ENCODE data around the gene MAPT.

MAPT gene

DNA sequence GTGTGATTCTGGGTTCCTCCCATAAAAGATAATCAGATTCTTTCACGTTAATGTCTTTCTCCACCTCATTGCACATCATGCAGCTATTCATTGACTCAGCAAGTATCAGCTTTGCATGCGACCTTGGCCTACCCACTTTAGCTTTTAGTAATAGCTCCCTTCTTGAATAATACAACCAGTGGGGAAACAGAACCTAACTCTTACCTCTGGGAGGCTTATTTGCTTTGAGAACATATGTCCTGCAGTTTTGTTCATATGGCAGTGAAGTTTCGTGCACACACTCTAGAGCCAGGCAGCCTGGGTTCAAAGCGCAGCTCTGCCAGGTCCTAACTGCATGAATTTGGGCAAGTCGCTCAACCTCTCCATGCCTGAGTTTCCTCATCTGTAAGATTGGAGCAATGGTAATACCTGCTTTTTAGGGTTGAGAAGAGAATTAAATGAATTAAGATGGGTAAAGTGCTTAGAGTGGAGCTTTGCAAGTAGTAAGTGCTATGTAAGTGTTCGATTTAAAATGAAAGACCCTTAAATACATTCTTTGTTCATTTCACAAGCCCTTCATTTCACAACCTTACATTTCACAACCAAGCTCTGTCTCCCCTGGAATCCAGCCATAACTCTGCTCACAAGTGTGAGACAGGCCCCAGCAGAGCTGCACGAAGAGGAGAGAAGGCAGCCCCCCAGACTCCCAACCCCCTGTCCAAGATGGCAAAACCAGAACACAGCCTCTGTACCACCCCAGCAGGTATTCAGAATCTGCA is 29.3 kb downstream of the MAPT start:
- in situ Hi-C loops (cut with HindIII; ENCODE audit: low pct_ligation_motif_present, low sequenced_read_pairs) = no loop called here

DNA sequence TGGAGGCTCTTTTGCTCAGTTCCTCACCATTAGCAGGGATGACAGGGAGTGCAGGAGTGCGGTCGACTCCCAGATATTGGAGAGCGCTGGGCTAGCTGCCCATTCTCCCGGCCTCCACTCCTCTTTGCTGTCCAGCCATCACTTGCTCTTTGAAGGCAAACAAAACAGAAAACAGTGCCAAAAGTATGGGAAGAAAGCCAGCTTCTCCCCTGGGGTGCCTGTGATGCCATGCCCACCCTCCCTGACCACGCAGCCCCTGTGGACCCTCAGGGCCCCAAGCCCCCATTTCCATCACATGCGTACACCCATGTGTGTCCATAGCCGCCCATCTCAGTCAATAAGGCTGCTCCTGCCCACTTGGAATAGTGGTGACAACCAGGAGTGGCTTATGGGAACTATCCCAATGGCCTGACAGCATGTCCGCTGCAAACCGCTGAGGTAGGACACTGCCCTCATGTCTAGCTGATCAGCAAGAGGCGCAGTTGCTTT is 30.0 kb downstream of the MAPT start:
- TF ChIP-seq, protein P1, sequence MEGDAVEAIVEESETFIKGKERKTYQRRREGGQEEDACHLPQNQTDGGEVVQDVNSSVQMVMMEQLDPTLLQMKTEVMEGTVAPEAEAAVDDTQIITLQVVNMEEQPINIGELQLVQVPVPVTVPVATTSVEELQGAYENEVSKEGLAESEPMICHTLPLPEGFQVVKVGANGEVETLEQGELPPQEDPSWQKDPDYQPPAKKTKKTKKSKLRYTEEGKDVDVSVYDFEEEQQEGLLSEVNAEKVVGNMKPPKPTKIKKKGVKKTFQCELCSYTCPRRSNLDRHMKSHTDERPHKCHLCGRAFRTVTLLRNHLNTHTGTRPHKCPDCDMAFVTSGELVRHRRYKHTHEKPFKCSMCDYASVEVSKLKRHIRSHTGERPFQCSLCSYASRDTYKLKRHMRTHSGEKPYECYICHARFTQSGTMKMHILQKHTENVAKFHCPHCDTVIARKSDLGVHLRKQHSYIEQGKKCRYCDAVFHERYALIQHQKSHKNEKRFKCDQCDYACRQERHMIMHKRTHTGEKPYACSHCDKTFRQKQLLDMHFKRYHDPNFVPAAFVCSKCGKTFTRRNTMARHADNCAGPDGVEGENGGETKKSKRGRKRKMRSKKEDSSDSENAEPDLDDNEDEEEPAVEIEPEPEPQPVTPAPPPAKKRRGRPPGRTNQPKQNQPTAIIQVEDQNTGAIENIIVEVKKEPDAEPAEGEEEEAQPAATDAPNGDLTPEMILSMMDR (IDR thresholded peaks at IDR 0.05; ENCODE audit: low read depth, low read length, missing control alignments) = no peak
- Histone ChIP-seq H3K36me3 (replicated peaks) (no peaks in the 10 kb centered on the region), H3K27ac (no peak overlapping the region), H3K4me3 (ENCODE audit: low read depth, low read length) (no peak overlapping the region), H3K27me3 (replicated peaks) (no peaks in the 10 kb centered on the region)
- DNase-seq = no peak
- in situ Hi-C loops (cut with HindIII; ENCODE audit: low pct_ligation_motif_present, low sequenced_read_pairs) = no loop called here

More for the DNA sequence above, 29.3 kb downstream of the MAPT start:
- Histone ChIP-seq H3K27ac (no peak overlapping the region), H3K36me3 (replicated peaks) (no peaks in the 10 kb centered on the region), H3K27me3 (replicated peaks) (no peaks in the 10 kb centered on the region), H3K4me3 (ENCODE audit: low read depth, low read length) (no peak overlapping the region)
- no peak for DNase-seq
- TF ChIP-seq, protein P1 (IDR thresholded peaks at IDR 0.05; ENCODE audit: low read depth, low read length, missing control alignments) = no peak

DNA sequence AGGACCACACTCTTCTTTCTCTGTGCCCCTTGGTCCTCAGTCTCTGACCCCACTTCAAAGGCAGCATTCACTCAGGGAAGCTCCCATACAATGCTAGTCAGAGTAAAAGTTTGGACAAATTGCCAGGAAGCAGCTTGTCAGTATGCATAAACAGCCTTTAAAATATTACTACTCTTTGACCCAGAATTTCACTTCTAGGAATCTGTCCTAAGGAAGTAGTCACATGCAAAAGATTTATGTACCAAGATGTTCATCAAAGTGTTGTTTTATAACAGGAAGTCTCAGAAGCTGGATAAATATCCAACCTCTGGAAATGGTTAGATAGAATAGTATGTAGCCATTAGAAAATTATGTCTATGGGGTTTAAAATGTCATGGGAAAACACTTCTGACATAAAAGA is 31.0 kb downstream of the MAPT start:
- H3K27ac ChIP-seq = no peak overlapping the region
- H3K27me3 ChIP-seq (replicated peaks) = no peaks in the 10 kb centered on the region
- DNase-seq = no peak
- no peaks in the 10 kb centered on the region for H3K36me3 ChIP-seq (replicated peaks)
- in situ Hi-C loops (cut with HindIII; ENCODE audit: low pct_ligation_motif_present, low sequenced_read_pairs) = no loop called here
- H3K4me3 ChIP-seq (ENCODE audit: low read depth, low read length) = no peak overlapping the region
- TF ChIP-seq, protein P1 (IDR thresholded peaks at IDR 0.05; ENCODE audit: low read depth, low read length, missing control alignments) = no peak

DNA sequence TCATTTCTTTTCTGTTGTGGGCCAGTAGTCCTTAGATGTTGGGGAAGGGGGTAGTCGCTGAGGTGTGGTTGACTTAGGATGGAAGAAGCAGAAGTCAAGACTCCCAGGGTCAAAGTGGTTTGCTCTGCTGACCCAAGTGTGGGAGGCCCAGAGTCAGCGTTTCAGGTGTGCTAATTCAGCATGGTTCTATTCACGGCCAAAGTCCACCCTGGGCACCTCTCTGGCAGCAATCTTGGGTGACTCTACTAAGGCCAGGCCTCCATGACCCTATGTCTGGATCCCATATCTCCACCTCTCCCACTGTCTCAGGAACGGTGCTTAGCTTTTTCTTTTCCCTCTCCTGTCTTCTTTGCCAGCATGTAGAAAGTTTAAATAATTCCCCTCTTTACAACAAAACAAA is 32.9 kb downstream of the MAPT start:
- no peak overlapping the region for H3K27ac ChIP-seq
- TF ChIP-seq, protein P1 (IDR thresholded peaks at IDR 0.05; ENCODE audit: low read depth, low read length, missing control alignments) = no peak
- H3K27me3 ChIP-seq (replicated peaks) = no peaks in the 10 kb centered on the region
- in situ Hi-C loops (cut with HindIII; ENCODE audit: low pct_ligation_motif_present, low sequenced_read_pairs) = no loop called here
- no peak for DNase-seq
- H3K4me3 ChIP-seq (ENCODE audit: low read depth, low read length) = no peak overlapping the region
- no peaks in the 10 kb centered on the region for H3K36me3 ChIP-seq (replicated peaks)

DNA sequence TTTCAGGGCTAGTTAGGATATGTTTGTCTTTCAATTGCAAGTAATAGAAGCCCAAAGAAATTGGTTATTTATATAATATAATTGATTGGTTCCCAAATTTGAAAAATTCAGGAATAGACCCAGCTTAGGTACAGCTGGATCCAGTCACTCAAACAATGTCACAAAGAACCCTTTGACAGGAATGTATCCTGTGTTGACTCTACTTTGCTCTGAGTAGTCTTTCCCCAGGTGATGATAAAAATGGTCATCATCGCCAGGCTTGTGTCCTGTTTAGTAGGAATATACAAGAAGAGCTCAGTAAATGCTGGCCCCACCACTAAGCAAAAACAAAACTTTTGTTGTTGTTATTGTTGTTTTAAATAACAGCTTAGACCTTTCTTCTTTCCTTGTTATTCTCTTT is 35.0 kb downstream of the MAPT start:
- Histone ChIP-seq H3K36me3 (replicated peaks) (no peaks in the 10 kb centered on the region), H3K27me3 (replicated peaks) (no peaks in the 10 kb centered on the region), H3K27ac (no peak overlapping the region), H3K4me3 (ENCODE audit: low read depth, low read length) (no peak overlapping the region)
- DNase-seq = no peak
- in situ Hi-C loops (cut with HindIII; ENCODE audit: low pct_ligation_motif_present, low sequenced_read_pairs) = no loop called here
- TF ChIP-seq, protein P1 (IDR thresholded peaks at IDR 0.05; ENCODE audit: low read depth, low read length, missing control alignments) = no peak

Measured in brain microvascular endothelial cell (primary cell).